Keratinocyte (primary cell): ENCODE measurements around the gene POLR2M.

ENCODE experiments used
- EZH2 ChIP-seq: IDR thresholded peaks from one replicate; pipeline ENCODE4 v1.6.1; 2012; ENCODE audit warnings: inconsistent platforms, mild to moderate bottlenecking, low read length, moderate library complexity
- TF ChIP-seq, protein P1 (sequence below), 3 experiments: IDR thresholded peaks in 1 of 3; conservative IDR thresholded peaks in 1 of 3; optimal IDR thresholded peaks in 1 of 3; 2 replicates in 2 of 3; 3 replicates in 1 of 3; pipeline versions ENCODE3 to v1.5.1; 2011; ENCODE audit warnings: low read length in 3 of 3, mild to moderate bottlenecking in 3 of 3, moderate library complexity in 2 of 3, control low read depth in 1 of 3, inconsistent platforms in 1 of 3; ENCODE audit not compliant: insufficient read depth in 2 of 3; ENCODE audit errors: extremely low read depth in 1 of 3

DNA sequence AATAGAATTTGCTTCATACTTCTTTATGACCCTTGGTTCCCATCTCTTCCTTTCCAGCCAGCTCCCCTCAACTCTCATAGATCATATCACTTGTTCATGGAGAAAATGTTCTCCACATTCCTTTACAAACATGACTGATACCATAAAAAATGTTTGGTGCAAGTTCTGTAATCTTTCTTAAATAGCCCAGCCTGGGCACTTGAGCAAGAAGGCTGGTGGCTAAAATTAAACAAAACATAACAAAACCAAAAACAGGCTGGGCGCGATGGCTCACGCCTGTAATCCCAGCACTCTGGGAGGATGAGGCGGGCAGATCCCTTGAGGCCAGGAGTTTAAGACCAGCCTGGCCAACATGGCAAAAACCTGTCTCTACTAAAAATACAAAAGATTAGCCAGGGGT lies 8.9 kb upstream of the POLR2M start:
- TF ChIP-seq, protein P1, sequence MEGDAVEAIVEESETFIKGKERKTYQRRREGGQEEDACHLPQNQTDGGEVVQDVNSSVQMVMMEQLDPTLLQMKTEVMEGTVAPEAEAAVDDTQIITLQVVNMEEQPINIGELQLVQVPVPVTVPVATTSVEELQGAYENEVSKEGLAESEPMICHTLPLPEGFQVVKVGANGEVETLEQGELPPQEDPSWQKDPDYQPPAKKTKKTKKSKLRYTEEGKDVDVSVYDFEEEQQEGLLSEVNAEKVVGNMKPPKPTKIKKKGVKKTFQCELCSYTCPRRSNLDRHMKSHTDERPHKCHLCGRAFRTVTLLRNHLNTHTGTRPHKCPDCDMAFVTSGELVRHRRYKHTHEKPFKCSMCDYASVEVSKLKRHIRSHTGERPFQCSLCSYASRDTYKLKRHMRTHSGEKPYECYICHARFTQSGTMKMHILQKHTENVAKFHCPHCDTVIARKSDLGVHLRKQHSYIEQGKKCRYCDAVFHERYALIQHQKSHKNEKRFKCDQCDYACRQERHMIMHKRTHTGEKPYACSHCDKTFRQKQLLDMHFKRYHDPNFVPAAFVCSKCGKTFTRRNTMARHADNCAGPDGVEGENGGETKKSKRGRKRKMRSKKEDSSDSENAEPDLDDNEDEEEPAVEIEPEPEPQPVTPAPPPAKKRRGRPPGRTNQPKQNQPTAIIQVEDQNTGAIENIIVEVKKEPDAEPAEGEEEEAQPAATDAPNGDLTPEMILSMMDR (optimal IDR thresholded peaks at IDR 0.05 in 1 of 3, IDR thresholded peaks at IDR 0.05 in 1 of 3, conservative IDR thresholded peaks at IDR 0.05 in 1 of 3; ENCODE audit: extremely low read depth in 1 of 3, insufficient read depth in 2 of 3, low read length in 3 of 3): no peak
- no peak for TF ChIP-seq EZH2
